Urinary bladder (tissue), 4 donors: ENCODE results near the gene GATA5. TPM values are rescaled to one million over a fixed set of nuclear protein-coding genes. Genes with fewer than 3 reads are reported as not detected.

Experiments
- DNase-seq: peaks from one replicate; pipeline ENCODE4 v3.0.0-alpha.2; 2015; ENCODE audit errors: extremely low spot score
- H3K27ac ChIP-seq: one replicate; pipeline ENCODE4 v1.5.1; 2013; ENCODE audit warnings: low read depth, mild to moderate bottlenecking, moderate library complexity
- H3K36me3 ChIP-seq: one replicate; pipeline ENCODE4 v1.6.1; 2013; ENCODE audit warnings: mild to moderate bottlenecking, moderate library complexity; ENCODE audit not compliant: insufficient read depth
- H3K4me1 ChIP-seq: one replicate; pipeline ENCODE4 v1.6.1; 2013; ENCODE audit warnings: mild to moderate bottlenecking, moderate library complexity; ENCODE audit not compliant: insufficient read depth
- H3K4me3 ChIP-seq: one replicate; pipeline ENCODE4 v1.5.1; 2013; ENCODE audit warnings: low read depth, low read length
- WGBS: extraction: QIAGEN DNeasy Blood & Tissue Kit; methylation state at CpG from one replicate; pipeline ENCODE4 v1.1.7; 2013; 5-methylcytosine and 5-hydroxymethylcytosine counted together
- polyA plus RNA-seq: library from polyadenylated mRNA; stranded (reverse); fragments of 200-250 nt; gene quantifications from one replicate; pipeline ENCODE4 v1.2.3, GENCODE V29; 2013
- total RNA-seq: library from RNA; depleted of rRNA; stranded (reverse); fragments of >200 nt; gene quantifications from one replicate; pipeline ENCODE4 v1.2.3, GENCODE V29; 2014
- donor health status: healthy with polysubstance abuse.
- donor health status: healthy.

The GATA5 gene
- total and polyA plus RNA-seq, 2 donors = 6.6 to 27.4 TPM

DNA sequence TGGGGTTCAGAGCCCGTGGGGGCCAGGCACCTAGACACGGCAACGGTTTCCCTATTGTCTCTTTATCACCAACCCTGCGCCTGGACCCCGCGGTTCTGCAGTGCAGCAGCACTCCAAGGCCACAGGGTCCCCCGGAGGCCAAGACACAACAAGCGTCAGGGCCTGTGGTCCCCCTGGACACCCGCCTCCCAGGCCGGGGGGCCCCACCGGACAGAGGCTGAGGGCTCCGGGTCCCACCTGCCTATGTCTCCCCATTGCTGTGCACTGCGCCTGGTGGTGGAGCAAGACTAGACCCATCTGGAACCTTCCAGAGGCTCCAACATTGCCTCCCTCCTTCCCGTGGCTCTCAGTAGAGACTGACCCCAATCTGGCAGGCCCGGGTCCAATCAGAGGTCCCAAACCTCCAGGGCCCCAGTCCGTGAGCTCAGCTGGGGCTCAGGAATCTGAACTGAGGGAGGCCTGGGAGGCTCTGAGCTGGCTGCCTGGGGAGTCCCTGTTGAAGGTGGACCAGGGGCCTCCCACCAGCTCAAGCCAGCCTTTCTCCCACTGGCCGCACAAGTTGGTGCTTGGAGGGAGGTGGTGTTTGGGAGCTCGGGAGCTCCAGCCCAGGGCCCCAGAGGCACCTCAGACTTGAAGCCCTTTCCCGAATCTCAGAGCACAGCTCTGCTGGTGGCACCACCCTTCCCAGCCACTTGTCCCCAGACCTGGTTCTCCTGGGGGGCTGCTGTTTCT, 8.8 kb downstream of the GATA5 start:
- WGBS = 79% methylated on average over 19 of the region's 19 CpGs
- H3K27ac ChIP-seq = no peak overlapping the region

DNA sequence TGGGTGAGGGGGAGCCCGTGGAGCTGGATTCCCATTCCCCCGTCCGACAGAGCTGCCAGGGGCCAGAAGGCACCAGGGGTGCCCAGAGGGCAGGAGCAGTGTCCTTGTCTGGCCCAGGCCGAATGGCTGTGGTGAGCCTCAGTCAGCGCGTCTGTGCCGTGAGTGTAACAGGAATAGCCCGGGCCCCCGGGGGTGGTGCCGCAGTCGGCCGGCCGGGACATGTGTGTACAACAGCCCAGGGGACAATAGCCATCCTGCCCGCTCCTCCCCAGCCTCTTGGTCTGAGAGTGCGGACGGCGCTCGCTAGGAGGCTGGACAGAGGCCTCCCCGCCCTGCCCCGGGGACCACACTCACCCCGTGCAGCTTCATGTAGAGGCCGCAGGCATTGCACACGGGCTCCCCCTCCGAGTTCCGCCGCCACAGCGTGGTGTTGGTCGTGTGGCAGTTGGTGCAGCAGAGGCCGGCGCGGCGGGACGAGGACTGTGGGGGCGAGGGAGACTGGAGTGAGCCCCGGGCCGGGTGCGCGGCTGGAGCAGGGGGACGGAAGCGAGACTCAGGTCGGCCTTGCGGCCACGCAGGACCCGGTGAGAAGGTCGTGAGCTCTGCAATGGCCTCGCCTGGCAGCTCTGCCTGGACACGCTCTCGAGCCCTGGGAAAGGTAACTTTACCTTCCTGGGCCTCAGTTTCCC, 9.6 kb downstream of the GATA5 start:
- no peaks in the 10 kb centered on the region for H3K36me3 ChIP-seq
- no peaks in the 10 kb centered on the region for H3K4me1 ChIP-seq
- H3K27ac ChIP-seq = no peak overlapping the region
- H3K4me3 ChIP-seq = no peak overlapping the region
- 81% methylated on average over 48 of the region's 48 CpGs for WGBS
- DNase-seq = no peak

More for the DNA sequence above, 8.8 kb downstream of the GATA5 start:
- no peak overlapping the region for H3K4me3 ChIP-seq
- no peaks in the 10 kb centered on the region for H3K36me3 ChIP-seq
- no peak for DNase-seq
- H3K4me1 ChIP-seq = no peaks in the 10 kb centered on the region

DNA sequence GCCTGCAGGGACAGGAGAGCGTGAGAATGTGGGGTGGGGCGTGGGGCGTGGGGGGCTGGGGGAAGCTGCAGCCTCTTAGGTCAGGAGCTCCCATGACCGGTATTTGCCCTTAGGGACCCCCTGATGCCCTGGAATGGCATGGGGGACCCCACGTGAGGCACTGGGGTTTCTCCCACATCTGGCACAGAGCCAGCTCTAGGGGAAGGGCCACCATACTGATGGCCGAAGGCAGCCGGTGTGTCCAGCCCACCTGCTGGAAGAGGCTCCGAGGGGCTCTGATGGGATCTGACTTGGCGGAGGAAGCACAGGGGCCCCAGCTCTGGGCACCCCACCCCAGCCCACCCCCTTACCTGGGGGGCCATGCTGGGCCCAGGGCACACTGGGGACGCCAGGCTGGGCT, 10.8 kb downstream of the GATA5 start:
- DNase-seq = no peak
- H3K4me1 ChIP-seq = no peaks in the 10 kb centered on the region
- no peak overlapping the region for H3K4me3 ChIP-seq
- no peak overlapping the region for H3K27ac ChIP-seq
- 76% methylated on average over 10 of the region's 10 CpGs for WGBS
- no peaks in the 10 kb centered on the region for H3K36me3 ChIP-seq

DNA sequence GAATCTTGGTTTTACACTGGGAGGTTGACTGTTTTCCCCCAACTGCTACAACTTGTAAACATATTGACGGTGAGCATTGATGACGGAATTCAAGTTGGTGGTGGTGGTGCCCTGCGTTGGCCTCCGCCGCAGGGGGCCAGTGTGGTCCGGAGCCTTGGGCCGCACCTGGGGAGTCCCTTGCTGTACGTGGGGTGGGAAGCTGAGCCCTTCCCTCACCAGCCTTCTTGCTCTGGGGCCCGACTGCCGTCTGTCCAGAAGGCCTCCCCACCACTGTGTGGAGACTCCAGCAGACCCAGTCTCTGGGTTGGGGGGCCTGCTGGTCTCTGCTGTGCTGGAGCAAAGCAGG, 11.4 kb downstream of the GATA5 start:
- Histone ChIP-seq H3K4me3 (no peak overlapping the region), H3K4me1 (no peaks in the 10 kb centered on the region), H3K27ac (no peak overlapping the region), H3K36me3 (no peaks in the 10 kb centered on the region)
- DNase-seq = no peak
- 89% methylated on average over 10 of the region's 10 CpGs for WGBS

DNA sequence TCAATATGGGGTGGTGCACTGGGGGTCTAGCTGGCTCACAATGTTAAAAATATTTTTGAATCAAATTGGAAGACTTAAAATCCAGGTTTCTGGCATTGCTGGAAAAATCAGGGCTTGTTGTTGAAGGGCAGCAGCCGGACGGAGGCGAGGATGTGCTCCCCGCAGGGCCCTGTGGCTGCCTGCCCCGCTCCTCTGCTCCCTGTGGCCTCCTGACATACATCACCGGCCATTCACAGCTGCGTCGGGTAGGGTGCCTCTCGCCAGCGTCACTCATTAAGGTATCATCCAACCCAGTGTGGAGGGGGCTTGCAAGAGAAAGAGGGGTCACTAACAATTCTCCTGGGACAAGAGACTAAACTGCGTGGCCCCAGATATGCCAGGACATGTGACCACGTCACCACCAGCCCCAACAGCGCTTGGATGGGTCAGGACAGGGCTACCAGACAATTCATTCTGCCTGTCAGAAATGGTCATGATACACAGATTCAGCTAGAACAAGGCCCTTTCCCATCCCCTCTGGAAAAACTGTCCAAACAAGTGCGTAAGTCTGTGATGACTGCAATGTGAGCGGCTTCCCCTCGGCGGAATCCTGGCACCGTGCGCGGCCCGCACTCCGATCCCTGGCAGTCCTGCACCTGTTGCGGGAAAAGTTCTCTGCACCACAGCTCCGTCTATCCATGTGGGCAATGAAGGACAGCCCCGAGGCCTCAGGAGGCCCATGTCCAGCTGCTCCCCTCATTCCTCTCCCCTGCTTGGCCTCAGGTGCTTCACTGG, 12.0 kb downstream of the GATA5 start:
- Histone ChIP-seq H3K36me3 (no peaks in the 10 kb centered on the region), H3K27ac (no peak overlapping the region), H3K4me3 (no peak overlapping the region), H3K4me1 (no peaks in the 10 kb centered on the region)
- no peak for DNase-seq
- WGBS = 86% methylated on average over 25 of the region's 25 CpGs

DNA sequence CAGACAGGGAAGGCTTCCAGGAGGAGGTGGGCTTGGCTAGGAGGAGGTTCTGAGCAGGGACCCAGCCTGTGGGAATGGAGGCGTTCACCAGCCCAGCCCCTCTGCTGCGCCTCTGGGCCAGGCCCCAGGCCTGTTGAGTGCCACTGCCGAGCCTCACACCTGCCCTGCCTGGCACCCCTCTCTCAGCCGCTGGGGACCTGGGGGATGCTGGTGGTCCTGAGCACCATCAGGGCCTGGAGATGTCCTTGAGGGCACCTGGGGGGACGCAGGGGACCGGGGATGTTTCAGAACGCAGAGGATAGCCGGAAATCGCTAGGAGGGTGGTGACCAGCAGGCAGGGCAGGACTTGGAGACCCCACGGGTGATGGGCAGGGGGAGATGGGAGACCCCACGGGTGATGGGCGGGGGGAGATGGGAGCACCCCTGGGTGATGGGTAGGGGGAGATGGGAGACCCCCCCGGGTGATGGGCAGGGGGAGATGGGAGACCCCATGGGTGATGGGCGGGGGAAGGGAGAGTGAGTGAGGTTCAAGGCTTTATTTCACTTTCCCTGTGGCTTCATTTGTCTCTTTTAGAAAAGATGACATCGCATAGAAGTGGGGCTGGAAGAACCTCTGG, 12.7 kb downstream of the GATA5 start:
- no peaks in the 10 kb centered on the region for H3K4me1 ChIP-seq
- H3K4me3 ChIP-seq = no peak overlapping the region
- 83% methylated on average over 15 of the region's 15 CpGs for WGBS
- no peak overlapping the region for H3K27ac ChIP-seq
- no peaks in the 10 kb centered on the region for H3K36me3 ChIP-seq
- DNase-seq = no peak

DNA sequence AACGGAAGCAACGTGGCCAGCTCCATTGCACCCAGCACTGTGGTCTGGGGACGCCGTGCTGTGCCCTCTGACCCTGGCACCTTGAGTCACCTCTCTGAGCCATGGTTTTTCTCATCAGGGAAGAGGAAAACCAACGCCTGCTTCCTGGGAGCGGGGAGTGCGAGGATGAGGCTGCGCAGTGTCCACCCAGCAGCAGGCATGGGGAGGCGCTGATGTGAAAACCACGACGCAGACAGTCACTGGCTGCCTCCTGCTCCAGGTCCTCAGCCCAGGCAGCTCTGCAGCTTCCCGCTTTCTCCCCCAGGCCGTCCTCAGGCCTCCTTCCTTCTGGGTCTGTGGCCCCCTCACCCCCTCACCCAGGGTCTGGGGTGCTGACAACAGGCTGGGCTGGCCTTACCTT, 14.0 kb downstream of the GATA5 start:
- no peaks in the 10 kb centered on the region for H3K36me3 ChIP-seq
- no peak overlapping the region for H3K4me3 ChIP-seq
- WGBS = 91% methylated on average over 13 of the region's 13 CpGs
- H3K4me1 ChIP-seq = no peaks in the 10 kb centered on the region
- no peak for DNase-seq
- no peak overlapping the region for H3K27ac ChIP-seq

DNA sequence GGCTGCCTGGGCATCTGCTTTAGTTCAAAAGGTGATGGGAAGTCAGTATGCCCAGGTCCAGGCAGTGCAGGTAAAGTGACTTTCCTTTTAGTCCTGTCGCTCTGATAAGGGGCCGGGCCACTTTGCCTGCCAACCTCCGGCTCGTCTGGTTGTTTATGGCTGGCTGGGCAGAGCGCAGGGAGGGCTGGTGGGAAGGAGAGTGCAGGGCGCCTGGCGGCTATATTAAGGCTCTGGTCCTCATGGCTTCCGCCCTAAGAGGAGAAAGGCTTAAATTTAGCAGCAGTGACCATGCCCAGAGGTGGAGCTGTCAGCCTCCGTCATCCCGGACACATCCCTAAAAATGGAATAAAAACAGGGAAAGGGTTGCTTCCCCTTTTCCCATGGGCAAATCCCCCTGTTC, 14.6 kb downstream of the GATA5 start:
- Histone ChIP-seq H3K36me3 (no peaks in the 10 kb centered on the region), H3K27ac (no peak overlapping the region), H3K4me1 (no peaks in the 10 kb centered on the region), H3K4me3 (no peak overlapping the region)
- DNase-seq = no peak
- 33% methylated on average over 10 of the region's 10 CpGs for WGBS

DNA sequence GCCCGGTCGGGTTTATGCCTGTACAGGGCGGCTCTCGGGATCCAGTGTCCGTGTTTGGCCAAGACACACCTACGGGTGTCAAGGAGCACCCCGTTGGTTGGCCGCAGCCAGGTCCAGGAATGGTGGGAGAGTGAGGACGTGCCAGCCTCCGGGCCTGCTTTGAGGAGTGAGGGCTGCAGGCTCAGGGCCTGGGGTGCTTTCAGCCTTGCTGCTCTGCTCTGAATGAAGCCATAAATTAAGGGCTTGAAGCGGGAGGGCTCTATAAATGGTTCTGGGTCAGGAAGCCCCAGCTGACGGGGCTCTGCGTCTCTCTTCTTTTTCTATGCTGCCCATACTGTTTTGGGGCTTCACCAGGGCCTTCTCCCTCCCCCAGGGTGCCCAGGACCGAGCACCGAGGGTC, 15.1 kb downstream of the GATA5 start:
- no peak overlapping the region for H3K27ac ChIP-seq
- no peak overlapping the region for H3K4me3 ChIP-seq
- H3K36me3 ChIP-seq = no peaks in the 10 kb centered on the region
- no peaks in the 10 kb centered on the region for H3K4me1 ChIP-seq
- WGBS = 45% methylated on average over 15 of the region's 15 CpGs
- DNase-seq = no peak

DNA sequence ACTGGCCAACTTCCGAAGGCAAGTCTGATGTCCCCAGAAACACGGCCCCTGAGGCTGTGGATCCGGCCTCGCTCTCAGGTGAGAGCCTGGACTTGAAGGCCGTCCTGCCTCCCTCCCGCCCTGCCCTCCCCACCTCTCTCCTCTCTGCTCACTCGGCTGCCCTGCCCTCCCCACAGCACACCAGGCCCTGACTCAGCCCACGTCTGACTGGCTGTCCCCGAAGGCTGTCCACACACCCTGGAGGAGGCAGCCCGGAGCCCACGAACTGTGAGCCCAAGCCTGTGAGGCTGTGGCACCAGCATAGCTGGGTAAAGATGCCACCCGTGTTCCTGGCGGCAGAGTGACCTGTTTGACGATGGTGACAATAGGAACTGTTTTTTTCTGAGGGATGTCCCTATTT, 16.3 kb downstream of the GATA5 start:
- WGBS = 69% methylated on average over 14 of the region's 14 CpGs
- no peak for DNase-seq

DNA sequence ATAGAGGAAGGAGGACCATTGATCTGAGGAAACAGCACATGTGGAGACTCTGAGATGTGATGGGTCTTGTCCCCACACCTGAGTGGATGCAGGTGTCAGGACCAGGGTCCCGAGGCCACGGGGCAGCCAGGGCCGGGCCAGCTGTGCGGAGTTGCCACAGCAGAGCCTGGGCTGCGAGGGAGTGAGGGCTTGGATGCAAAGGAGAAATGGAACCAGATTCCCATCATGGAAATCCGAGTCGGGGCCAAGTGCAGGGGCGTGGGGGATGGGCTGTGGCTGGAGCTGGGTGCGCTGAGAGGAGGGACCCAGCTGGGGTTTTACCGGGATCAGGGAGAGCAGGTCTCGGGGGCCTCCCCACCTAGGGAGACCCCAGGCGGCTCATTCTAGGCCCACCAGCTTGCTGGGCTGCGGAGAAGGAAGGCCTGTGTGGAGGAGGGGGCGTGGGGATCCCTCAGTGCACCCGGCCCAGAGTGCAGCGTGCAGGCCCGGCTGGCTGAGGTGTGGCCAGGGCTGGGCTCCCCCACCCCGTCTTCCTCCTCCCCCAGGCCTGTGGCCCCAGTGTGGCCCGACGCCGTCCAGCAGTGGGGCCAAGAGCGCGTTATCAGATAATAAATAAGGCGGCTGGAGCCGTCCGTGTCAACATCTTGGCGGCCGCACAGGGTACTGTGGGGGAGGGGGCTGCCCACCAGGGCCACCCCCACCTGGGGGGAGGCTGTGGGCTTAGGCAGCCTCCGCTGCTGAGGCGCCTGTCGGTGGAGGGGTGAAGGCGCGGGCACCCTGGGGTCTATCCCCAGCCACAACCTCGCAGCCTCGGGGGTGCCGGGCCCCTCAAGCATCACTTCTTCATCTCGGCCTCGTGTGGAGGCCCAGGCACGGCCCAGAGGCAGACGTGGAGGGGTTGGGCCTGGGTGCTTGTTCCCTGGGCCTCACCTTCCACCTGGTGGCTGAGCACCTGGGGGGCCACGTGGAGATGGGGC, 17.2 kb downstream of the GATA5 start:
- no peaks in the 10 kb centered on the region for H3K4me1 ChIP-seq
- H3K36me3 ChIP-seq = no peaks in the 10 kb centered on the region
- no peak overlapping the region for H3K4me3 ChIP-seq
- WGBS = 35% methylated on average over 41 of the region's 41 CpGs
- H3K27ac ChIP-seq = no peak overlapping the region
- no peak for DNase-seq

More for the DNA sequence above, 16.3 kb downstream of the GATA5 start:
- H3K4me1 ChIP-seq = no peaks in the 10 kb centered on the region
- no peaks in the 10 kb centered on the region for H3K36me3 ChIP-seq
- no peak overlapping the region for H3K27ac ChIP-seq
- H3K4me3 ChIP-seq = no peak overlapping the region

DNA sequence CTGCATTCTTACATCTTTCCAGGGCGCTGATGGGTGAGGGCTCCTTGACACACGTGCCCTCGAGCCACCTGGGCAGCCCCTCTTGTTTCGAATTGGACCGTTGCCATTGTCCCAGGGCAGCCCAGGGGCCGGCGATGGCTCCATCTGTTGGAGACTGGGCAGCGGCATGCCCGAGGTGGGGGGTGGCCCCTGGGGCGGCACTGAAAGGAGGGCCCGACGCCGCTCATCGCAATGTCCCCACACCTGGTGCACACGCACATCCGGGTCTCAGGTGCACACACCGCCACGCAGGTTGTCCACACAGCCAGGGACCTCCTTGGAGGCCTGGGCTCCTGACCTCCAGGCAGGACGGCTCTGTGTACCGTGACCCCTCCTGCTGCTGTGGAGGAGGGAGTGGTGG, 18.0 kb downstream of the GATA5 start:
- no peaks in the 10 kb centered on the region for H3K4me1 ChIP-seq
- DNase-seq = no peak
- no peak overlapping the region for H3K27ac ChIP-seq
- H3K4me3 ChIP-seq = no peak overlapping the region
- WGBS = 84% methylated on average over 20 of the region's 20 CpGs
- no peaks in the 10 kb centered on the region for H3K36me3 ChIP-seq

DNA sequence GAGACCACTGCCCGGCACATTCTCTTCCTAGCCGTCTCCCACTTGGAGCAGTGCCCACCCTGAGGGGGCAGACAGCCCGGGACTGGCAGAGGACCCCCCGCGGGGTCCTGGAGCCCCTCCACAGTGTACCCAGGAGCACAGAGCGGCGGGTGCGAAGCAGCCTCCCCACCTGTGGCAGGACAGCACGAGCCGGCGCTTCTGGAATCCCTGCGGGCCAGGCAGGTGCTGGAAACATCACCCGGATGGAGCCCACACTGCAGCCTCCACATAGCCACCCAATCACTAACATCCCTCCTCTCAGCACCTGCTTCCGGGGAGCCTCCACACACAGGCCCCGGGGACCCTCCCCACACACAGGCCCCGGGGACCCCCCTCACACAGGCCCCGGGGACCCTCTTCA, 18.7 kb downstream of the GATA5 start:
- Histone ChIP-seq H3K36me3 (no peaks in the 10 kb centered on the region), H3K27ac (no peak overlapping the region), H3K4me1 (no peaks in the 10 kb centered on the region), H3K4me3 (no peak overlapping the region)
- 82% methylated on average over 17 of the region's 17 CpGs for WGBS
- no peak for DNase-seq
